Adipose tissue (tissue), 3 donors: ENCODE data around the gene GLI3. TPM values are rescaled to one million over a fixed set of nuclear protein-coding genes. Genes with fewer than 3 reads are reported as not detected.

Experiments used
- H3K27ac ChIP-seq: one replicate; pipeline ENCODE4 v1.5.1; 2013; ENCODE audit warnings: low read depth, low read length
- WGBS, 3 donors: extraction: QIAGEN DNeasy Blood & Tissue Kit; methylation state at CpG; one replicate each; pipeline ENCODE4 v1.1.7; 2013; 5-methylcytosine and 5-hydroxymethylcytosine counted together
- polyA plus RNA-seq, 3 donors: library from polyadenylated mRNA; stranded (reverse); fragments of 200-250 nt; gene quantifications; one replicate each; pipeline ENCODE4 v1.2.3, GENCODE V29; 2013
- donor health status: healthy with polysubstance abuse.
- donor health status: Bipolar disorder and iron deficiency.
- donor health status: healthy.

GLI3 gene
- polyA plus RNA-seq, 3 donors = 0.51 to 8.4 (median 6.5) TPM

GRCh38 chr7:41955893-41956675, 280.9 kb downstream of the GLI3 start:
- no peak overlapping the region for H3K27ac ChIP-seq
- WGBS, 3 donors = 15 to 28% (median 15%) methylated on average over 16 of the region's 16 CpGs

DNA sequence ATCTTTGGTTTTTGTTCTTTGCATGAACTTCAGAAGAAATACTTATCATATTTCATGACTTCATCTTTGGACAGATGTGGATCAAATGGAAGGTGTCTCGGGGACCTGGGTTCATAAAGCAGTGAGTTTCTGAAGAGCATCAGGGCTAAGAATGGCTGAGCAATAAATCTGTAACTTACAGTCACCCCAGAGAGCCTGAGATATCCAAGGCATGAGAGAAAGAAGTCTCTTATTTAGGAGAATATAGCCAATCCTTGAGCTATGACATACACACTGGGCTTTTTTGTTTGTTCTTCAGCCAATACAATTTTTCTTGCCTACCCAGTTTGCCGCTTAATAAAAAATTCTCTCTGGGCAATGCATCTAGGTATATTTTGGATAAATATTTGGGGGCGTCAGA, 281.6 kb downstream of the GLI3 start:
- no peak overlapping the region for H3K27ac ChIP-seq
- WGBS, 3 donors = 23 to 39% (median 26%) methylated on average over 3 of the region's 3 CpGs

DNA sequence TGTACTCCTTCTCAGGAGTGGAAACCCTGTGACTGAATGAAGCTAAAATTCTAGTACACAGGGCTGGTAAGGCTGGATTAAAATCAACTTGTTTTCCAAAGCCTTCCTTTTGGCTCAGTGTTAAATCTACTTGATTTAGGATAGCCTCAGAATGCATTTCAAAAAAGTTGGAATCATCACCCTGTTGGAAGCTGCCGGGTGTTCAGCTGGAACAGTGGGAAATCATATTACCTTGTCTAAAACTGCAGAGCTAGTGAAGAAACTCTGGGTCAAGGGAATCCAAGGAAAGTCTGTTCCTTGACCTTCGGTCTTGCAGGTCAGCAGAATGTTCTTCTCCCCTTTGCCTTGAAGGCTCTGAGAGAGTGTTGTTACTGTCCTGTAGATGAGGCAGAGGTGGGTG, 282.0 kb downstream of the GLI3 start:
- H3K27ac ChIP-seq = no peak overlapping the region
- 63 to 70% (median 67%) methylated on average over 2 of the region's 2 CpGs for WGBS, 3 donors

- no peak overlapping the region for H3K27ac ChIP-seq
Measured at GRCh38 chr7:41948503-41948902, 288.5 kb downstream of the GLI3 start.

DNA sequence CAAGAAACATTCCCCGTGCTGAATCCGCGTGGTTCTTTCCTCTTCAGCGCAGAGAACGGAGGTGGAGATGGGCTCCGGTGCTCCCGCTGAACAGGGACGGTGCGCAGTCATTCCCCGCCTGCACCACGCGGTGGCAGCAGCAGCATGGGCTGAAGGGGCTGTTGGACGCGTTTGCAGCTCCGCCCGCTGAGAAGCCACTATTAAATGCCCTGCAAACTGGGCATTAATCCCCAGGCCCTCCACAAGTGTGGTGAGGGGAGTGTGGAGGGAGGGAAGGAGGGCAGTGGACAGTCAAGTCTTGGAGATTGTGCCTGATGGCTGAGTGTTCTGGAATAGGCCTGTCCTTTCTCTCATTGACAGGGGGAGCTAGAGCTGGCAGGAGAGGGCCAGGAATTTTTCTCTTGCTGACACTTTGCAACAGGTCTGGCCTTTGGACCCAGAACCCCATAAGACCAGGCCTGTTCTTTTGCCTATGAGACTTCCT, 293.9 kb downstream of the GLI3 start:
- no peak overlapping the region for H3K27ac ChIP-seq
- WGBS, 3 donors = 0 to 1% (median 1%) methylated on average over 16 of the region's 16 CpGs

DNA sequence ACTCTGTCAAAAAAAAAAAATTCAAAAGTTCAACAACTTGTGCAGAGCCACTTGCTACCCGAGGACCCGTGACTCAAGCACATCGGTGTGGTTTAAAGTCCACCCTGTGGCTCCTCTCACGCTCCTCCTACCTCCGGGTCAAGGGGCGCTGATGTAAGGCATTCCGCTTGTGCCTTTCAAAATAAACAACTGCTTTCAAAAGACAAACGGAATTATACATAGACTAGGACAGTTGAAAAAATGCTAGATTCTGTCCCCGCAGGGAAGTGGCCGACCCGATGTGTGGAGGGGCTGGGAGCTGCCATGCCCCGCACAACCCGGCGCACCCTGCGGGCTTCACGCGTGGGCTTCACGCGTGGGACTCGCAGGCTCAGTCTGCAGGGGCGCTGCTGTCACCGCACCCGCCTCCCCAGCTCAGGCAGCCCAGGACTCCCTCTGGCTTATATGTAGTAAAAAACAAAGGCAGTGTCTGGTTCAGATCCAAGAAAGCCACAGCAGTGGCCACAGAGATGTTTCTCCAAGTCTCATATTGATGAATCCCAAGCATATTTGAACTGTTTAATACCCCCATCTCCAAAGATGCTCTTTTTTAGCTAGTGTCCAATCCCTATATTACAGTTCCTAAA, 294.4 kb downstream of the GLI3 start:
- H3K27ac ChIP-seq = no peak overlapping the region

DNA sequence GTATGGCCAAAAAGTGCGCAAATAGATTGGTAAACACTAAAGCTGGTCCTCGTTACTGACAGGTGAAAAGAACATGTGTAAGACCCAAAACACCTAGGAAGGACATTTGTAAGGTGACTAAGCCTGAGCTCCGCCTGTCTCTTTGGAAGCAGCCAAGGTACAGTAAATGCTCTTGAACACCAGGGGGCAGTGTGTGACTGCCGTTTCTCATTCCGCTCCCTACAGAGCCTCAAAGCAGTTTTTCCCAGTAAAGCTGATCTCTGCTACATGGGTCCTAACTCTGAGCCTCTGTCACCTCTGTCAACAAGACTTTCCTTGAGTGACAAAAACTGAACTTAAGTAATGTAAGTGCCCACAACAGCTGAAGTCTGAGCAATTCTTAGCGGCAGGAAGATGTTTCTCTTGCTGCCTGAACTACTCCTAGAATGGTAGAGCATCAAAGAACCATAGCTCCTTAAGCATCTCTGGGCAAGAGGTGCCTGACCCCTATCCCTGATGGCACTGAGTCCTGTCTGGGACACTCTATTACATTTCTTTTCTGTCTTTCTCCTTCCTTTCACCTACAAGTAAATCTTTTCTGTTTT, 296.2 kb downstream of the GLI3 start:
- H3K27ac ChIP-seq = no peak overlapping the region
- 4 to 9% (median 9%) methylated on average over 6 of the region's 6 CpGs for WGBS, 3 donors

More for the DNA sequence above, 294.4 kb downstream of the GLI3 start:
- WGBS, 3 donors = 26 to 55% (median 50%) methylated on average over 23 of the region's 23 CpGs

DNA sequence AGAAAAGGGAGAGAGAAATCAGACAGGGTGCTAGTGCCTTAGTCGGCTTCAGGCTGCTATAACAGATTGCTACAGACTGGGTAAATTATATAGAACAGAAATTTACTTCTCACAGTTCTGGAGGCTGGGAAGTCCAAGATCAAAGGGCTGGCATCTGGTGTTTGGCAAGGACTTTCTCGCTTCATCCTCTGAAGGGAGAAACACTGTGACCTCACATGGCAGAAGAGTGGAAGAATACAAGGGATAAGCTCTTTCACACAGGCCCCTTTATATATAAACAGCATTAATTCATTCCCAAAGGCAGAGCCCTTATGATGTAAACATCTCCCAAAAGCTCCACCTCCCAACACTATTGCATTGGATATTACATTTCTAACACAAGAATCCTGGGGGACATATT, 298.6 kb downstream of the GLI3 start:
- 67 to 93% (median 85%) methylated on average over 2 of the region's 2 CpGs for WGBS, 3 donors
- H3K27ac ChIP-seq = no peak overlapping the region

- no peak overlapping the region for H3K27ac ChIP-seq
- 97 to 98% (median 98%) methylated on average over 4 of the region's 4 CpGs for WGBS, 3 donors
Measured at GRCh38 chr7:41933427-41933826, 303.6 kb downstream of the GLI3 start.

DNA sequence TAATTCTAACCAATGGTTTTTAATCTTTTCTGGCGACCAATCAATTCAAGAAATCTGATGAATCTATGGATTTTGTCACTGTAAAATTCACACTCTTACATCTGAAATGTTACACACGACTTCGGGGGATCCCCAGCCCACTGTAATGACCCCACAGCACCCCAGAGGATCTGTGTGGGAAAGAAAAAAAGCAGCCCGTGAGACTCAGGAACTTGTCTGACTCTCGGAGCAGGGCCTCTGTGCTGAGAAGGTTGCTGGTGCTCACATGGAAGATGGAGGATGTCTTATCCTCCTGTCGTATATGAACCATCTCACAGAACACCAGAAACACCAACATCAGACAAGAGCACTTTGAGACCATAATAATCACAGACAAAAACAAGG, 305.8 kb downstream of the GLI3 start:
- H3K27ac ChIP-seq = no peak overlapping the region
- 71 to 91% (median 73%) methylated on average over 6 of the region's 6 CpGs for WGBS, 3 donors

- 70 to 75% (median 73%) methylated on average over 4 of the region's 4 CpGs for WGBS, 3 donors
- H3K27ac ChIP-seq = no peak overlapping the region
Measured at GRCh38 chr7:41930538-41931262, 306.3 kb downstream of the GLI3 start.

DNA sequence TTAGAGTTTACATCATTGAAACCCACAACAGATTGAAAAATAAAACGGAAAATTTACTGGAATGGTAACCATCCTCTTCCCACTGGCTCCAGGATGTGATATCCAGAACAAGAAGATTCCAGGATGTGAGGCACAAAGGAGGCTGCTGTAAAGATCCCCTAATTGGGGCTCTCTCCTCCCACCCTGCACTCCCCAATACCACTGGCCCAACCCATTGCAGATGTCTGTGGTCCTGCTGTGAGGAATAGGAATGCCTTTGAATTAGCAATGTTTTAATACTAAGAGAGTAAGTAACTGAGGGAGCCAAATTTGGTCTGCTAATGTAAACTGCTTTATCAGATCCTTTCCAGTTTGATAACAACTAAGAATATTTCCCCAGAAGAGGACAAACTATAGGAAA, 308.2 kb downstream of the GLI3 start:
- 82 to 88% (median 85%) methylated on average over 1 of the region's 1 CpG for WGBS, 3 donors

DNA sequence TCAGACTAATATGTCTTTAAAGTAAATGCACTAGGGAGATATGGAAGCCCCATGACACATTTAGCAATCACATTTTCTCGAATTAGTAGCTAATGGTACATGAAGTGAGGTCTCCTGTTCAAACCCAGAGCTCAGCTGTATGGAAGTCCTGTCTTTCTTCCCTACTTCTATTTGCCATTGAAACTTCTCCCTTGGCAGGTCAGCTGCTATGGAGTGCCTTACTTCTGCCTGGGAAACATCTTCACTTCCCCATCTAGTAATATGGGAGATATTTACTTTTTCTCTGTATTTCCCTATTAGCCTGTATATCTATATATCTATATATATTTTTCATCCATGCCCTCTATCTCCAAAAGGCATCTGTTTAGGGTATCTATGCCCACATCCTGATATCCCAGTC, 308.8 kb downstream of the GLI3 start:
- 46 to 68% (median 54%) methylated on average over 1 of the region's 1 CpG for WGBS, 3 donors
- no peak overlapping the region for H3K27ac ChIP-seq

More for the DNA sequence above, 308.2 kb downstream of the GLI3 start:
- no peak overlapping the region for H3K27ac ChIP-seq

DNA sequence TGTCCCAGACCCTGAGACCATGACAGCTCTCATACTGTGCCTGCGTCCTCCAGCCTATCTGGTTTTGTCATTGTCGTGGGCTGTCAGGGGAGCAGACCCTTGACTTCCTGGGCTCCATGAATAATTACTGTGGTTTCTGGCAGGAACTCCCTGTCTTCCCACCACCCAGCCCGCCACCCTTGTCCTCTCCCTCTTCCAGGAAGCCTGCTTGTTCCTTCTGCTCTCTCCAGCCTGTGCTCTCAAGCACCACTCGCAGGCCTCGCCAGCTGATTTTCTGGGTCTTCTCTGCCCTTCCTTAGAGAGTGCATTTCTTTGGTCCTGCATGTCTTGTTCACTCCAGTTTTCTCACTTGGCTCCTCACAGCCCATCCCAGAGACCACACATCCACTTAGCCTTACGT, 309.6 kb downstream of the GLI3 start:
- H3K27ac ChIP-seq = no peak overlapping the region
- 63 to 80% (median 75%) methylated on average over 6 of the region's 6 CpGs for WGBS, 3 donors

DNA sequence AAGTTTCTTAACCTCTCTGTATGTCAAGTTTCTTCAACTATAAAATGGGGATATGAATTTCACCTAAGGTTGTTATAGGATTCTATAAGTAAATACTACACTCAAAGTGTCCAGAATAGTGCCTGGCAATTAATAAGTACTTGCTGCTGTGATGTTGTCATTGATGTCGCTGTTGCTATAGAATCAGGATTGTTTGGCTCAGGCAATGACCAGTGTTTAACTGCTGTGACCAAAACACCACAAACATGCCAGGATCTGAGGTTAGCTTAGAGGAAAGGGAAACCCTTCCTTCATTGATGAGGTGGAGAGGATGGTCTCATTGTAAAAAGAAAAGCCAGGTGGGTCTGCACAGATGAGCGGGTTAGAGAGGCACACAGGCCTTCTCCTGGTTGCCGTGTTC, 311.1 kb downstream of the GLI3 start:
- 83 to 96% (median 96%) methylated on average over 3 of the region's 3 CpGs for WGBS, 3 donors
- H3K27ac ChIP-seq = no peak overlapping the region

DNA sequence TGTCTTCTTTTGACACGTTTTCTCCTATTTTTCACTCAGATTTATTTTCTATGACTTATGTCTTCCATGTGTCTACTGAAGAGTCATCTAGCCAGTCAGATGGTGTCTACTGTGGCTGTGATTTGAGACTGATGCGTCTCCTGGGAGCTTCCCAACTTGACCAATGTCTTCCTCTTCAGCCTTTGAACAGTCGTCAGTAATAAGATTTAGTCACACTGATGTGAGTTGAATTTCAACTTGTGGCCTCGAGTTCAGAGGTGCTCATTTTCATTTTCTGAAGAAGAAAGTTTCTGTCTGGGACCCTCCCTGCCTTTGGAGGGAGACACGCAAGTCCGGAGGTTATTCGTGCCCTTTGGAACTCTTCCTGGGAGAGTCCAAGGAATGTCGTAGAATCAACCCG, 312.2 kb downstream of the GLI3 start:
- no peak overlapping the region for H3K27ac ChIP-seq
- 76 to 86% (median 85%) methylated on average over 9 of the region's 9 CpGs for WGBS, 3 donors

GRCh38 chr7:41922373-41922772, 314.6 kb downstream of the GLI3 start:
- 54 to 83% (median 82%) methylated on average over 2 of the region's 2 CpGs for WGBS, 3 donors
- H3K27ac ChIP-seq = no peak overlapping the region

GRCh38 chr7:41921453-41921981, 315.5 kb downstream of the GLI3 start:
- 60 to 68% (median 65%) methylated on average over 3 of the region's 3 CpGs for WGBS, 3 donors
- no peak overlapping the region for H3K27ac ChIP-seq

DNA sequence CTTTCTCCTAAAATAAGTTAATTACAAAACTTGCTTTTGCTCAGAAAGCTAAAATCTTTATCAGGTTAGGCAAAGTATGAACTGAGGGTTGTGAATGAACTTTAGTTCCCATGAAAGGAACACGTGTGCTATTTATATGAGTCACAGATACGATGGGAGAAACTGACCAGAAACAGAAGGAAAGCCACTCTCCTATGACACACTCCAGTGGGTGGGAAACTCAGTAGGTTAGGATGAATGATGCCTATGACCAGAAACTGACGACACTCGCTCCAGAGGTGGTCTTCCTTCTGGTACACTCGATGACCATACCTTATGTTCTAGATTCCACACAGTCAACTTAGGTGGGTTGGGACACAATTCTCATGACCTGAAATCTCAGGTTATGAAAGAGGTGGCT, 318.4 kb downstream of the GLI3 start:
- 59 to 90% (median 88%) methylated on average over 5 of the region's 5 CpGs for WGBS, 3 donors
- H3K27ac ChIP-seq = no peak overlapping the region
